H1 (cell line): Measurements from ENCODE around the gene ROS1. TPM values are rescaled to one million over a fixed set of nuclear protein-coding genes. Genes with fewer than 3 reads are reported as not detected.
A peak's percentile ranks its signal among the peaks of the same experiment; 100 is the strongest.

Experiments used
- CTCF ChIA-PET: fragments of 300-600 bp; sonication (Branson Sonifier 250); formaldehyde crosslinking; loops from one replicate; lab custom pipeline; 2021; ENCODE audit not compliant: partially characterized antibody; lab: Charles Lee
- POLR2A ChIA-PET: fragments of 300-600 bp; sonication (Branson Sonifier 250); formaldehyde crosslinking; loops from one replicate; lab custom pipeline; 2021; ENCODE audit warnings: inconsistent platforms; ENCODE audit not compliant: partially characterized antibody; lab: Charles Lee
- DNase-seq, 2 experiments: peaks; one replicate each; pipeline versions ENCODE4 v3.0.0 to v3.0.0-alpha.2; 2010 to 2022; ENCODE audit warnings: low spot score in 2 of 2, low read depth in 1 of 2, mixed read lengths in 1 of 2
- FAIRE-seq: peaks from 2 replicates; lab custom pipeline; 2011; peaks lifted over from hg19 to GRCh38; lab: Jason Lieb, UNC
- H2AFZ ChIP-seq: 2 replicates; pipeline ENCODE4 v1.8.1; 2012; ENCODE audit warnings: low read length, inconsistent platforms
- H2AK5ac ChIP-seq: 2 replicates; pipeline ENCODE4 v1.6.1; 2013; ENCODE audit warnings: low read depth, low read length
- H2BK120ac ChIP-seq: replicated peaks from 2 replicates; pipeline ENCODE3; 2013; ENCODE audit warnings: low read depth, low read length, inconsistent platforms
- H2BK12ac ChIP-seq: 2 replicates; pipeline ENCODE4 v1.6.1; 2013; ENCODE audit warnings: low read depth, low read length
- H2BK15ac ChIP-seq: 2 replicates; pipeline ENCODE4 v1.6.1; 2013; ENCODE audit warnings: low read length
- H2BK20ac ChIP-seq: 2 replicates; pipeline ENCODE4 v1.6.1; 2013; ENCODE audit warnings: low read length
- H2BK5ac ChIP-seq: 2 replicates; pipeline ENCODE4 v1.6.1; 2013; ENCODE audit warnings: low read depth, low read length
- H3K14ac ChIP-seq: 2 replicates; pipeline ENCODE4 v1.6.1; 2013; ENCODE audit warnings: inconsistent platforms; ENCODE audit not compliant: insufficient read length
- H3K18ac ChIP-seq: 2 replicates; pipeline ENCODE4 v1.6.1; 2013; ENCODE audit warnings: low read length; ENCODE audit errors: extremely low read depth
- H3K23ac ChIP-seq: 2 replicates; pipeline ENCODE4 v1.6.1; 2013; ENCODE audit warnings: inconsistent platforms; ENCODE audit not compliant: insufficient read length
- H3K23me2 ChIP-seq: 2 replicates; pipeline ENCODE4 v1.6.1; 2013; ENCODE audit warnings: low read depth, low read length
- H3K27ac ChIP-seq: 2 replicates; pipeline ENCODE4 v1.6.1; 2011; ENCODE audit warnings: low read depth, low read length, inconsistent platforms
- H3K27me3 ChIP-seq, 4 experiments: replicated peaks in 1 of 4; 1 replicate in 1 of 4; 2 replicates in 3 of 4; pipeline versions ENCODE4 v1.6.1 to v1.8.1; 2011 to 2013; ENCODE audit warnings: low read length in 3 of 4, mild to moderate bottlenecking in 3 of 4, inconsistent platforms in 2 of 4, mixed read lengths in 2 of 4, moderate library complexity in 1 of 4; ENCODE audit not compliant: control insufficient read depth in 3 of 4, insufficient read depth in 3 of 4; ENCODE audit errors: extremely low read depth in 1 of 4
- H3K36me3 ChIP-seq, 4 experiments: 2 replicates each; pipeline versions ENCODE4 v1.6.1 to v1.8.1; 2011 to 2013; ENCODE audit warnings: mild to moderate bottlenecking in 4 of 4, low read length in 3 of 4, moderate library complexity in 2 of 4, control low read depth in 1 of 4, inconsistent platforms in 1 of 4; ENCODE audit not compliant: insufficient read depth in 4 of 4, control insufficient read depth in 2 of 4
- H3K4ac ChIP-seq: replicated peaks from 2 replicates; pipeline ENCODE3; 2013; ENCODE audit warnings: low read length, low read depth, mixed read lengths, inconsistent platforms; ENCODE audit not compliant: insufficient read length
- H3K4me1 ChIP-seq, 4 experiments: replicated peaks in 1 of 4; 1 replicate in 1 of 4; 2 replicates in 3 of 4; pipeline versions ENCODE4 v1.6.1 to v1.8.1; 2011 to 2013; ENCODE audit warnings: low read length in 3 of 4, inconsistent platforms in 2 of 4, mixed read lengths in 1 of 4; ENCODE audit not compliant: insufficient read depth in 4 of 4, control insufficient read depth in 3 of 4
- H3K4me2 ChIP-seq, 2 experiments: 2 replicates each; pipeline versions ENCODE4 v1.6.1 to v1.8.1; 2011 to 2013; ENCODE audit warnings: low read depth in 2 of 2, low read length in 2 of 2, control low read depth in 1 of 2, inconsistent platforms in 1 of 2, mild to moderate bottlenecking in 1 of 2; ENCODE audit not compliant: insufficient read depth in 1 of 2
- H3K4me3 ChIP-seq, 4 experiments: fragments of 200-600, 300-600 bp in 1 of 4; sonication (generic), shearing (Covaris generic), sonication (Bioruptor Twin) in 1 of 4; 2 replicates each; pipeline versions ENCODE4 v1.5.1 to v1.8.1; 2011 to 2016; ENCODE audit warnings: low read length in 4 of 4, low read depth in 3 of 4, control low read depth in 2 of 4, inconsistent platforms in 2 of 4, mild to moderate bottlenecking in 2 of 4, mixed read lengths in 1 of 4, moderate library complexity in 1 of 4; ENCODE audit not compliant: insufficient read depth in 2 of 4; ENCODE audit errors: extremely low read depth in 1 of 4
- H3K56ac ChIP-seq: replicated peaks from 2 replicates; pipeline ENCODE3; 2013; ENCODE audit warnings: low read depth, mild to moderate bottlenecking, mixed read lengths, low read length, inconsistent platforms; ENCODE audit not compliant: insufficient read length
- H3K79me1 ChIP-seq: 2 replicates; pipeline ENCODE4 v1.6.1; 2013; ENCODE audit warnings: low read depth, low read length, control low read depth
- H3K79me2 ChIP-seq, 2 experiments: 2 replicates each; pipeline versions ENCODE4 v1.6.1 to v1.8.1; 2012 to 2013; ENCODE audit warnings: low read length in 2 of 2, mild to moderate bottlenecking in 2 of 2, inconsistent platforms in 1 of 2; ENCODE audit not compliant: insufficient read depth in 2 of 2, control insufficient read depth in 1 of 2
- H3K9ac ChIP-seq, 4 experiments: replicated peaks in 1 of 4; 1 replicate in 1 of 4; 2 replicates in 3 of 4; pipeline versions ENCODE4 v1.6.1 to v1.8.1; 2011 to 2013; ENCODE audit warnings: low read depth in 3 of 4, low read length in 3 of 4, control low read depth in 2 of 4, mild to moderate bottlenecking in 2 of 4, moderate library complexity in 2 of 4, inconsistent platforms in 1 of 4; ENCODE audit errors: extremely low read depth in 1 of 4
- H3K9me3 ChIP-seq, 2 experiments: 2 replicates each; pipeline versions ENCODE4 v1.6.1 to v1.8.1; 2012 to 2013; ENCODE audit warnings: mild to moderate bottlenecking in 2 of 2, moderate library complexity in 2 of 2, control low read depth in 1 of 2, inconsistent platforms in 1 of 2, low read depth in 1 of 2, low read length in 1 of 2, mixed read lengths in 1 of 2; ENCODE audit not compliant: insufficient read depth in 2 of 2
- H4K20me1 ChIP-seq, 2 experiments: replicated peaks in 1 of 2; 2 replicates each; pipeline versions ENCODE3 to v1.8.1; 2011 to 2013; ENCODE audit warnings: inconsistent platforms in 2 of 2, low read length in 2 of 2, mild to moderate bottlenecking in 1 of 2; ENCODE audit not compliant: insufficient read depth in 2 of 2, control insufficient read depth in 1 of 2
- H4K5ac ChIP-seq: 2 replicates; pipeline ENCODE4 v1.6.1; 2013; ENCODE audit warnings: low read length, low read depth, mixed read lengths, inconsistent platforms; ENCODE audit not compliant: insufficient read length
- H4K8ac ChIP-seq: 2 replicates; pipeline ENCODE4 v1.8.0; 2013; ENCODE audit warnings: mild to moderate bottlenecking, moderate library complexity, low read length, inconsistent platforms; ENCODE audit not compliant: insufficient read depth; ENCODE audit errors: extremely low read depth
- H4K91ac ChIP-seq: replicated peaks from 2 replicates; pipeline ENCODE3; 2013; ENCODE audit warnings: low read length, mixed read lengths, inconsistent platforms; ENCODE audit not compliant: insufficient read length
- CBX5 ChIP-seq: fragments of 300-800, 300-1000 bp; sonication (generic); IDR thresholded peaks from 2 replicates; pipeline ENCODE4 v1.7.1; 2016; ENCODE audit warnings: antibody characterized with exemption, low read length, low read depth
- CHD1 ChIP-seq: IDR thresholded peaks from 2 replicates; pipeline ENCODE4 v1.6.1; 2012; ENCODE audit warnings: low read depth, low read length, improper control_type of control experiment
- EZH2 ChIP-seq: fragments of 200-600 bp; sonication (generic); IDR thresholded peaks from 2 replicates; pipeline ENCODE4 v1.7.1; 2012; ENCODE audit warnings: low read depth, mild to moderate bottlenecking, moderate library complexity, low read length, inconsistent platforms; ENCODE audit not compliant: severe bottlenecking
- RNF2 ChIP-seq: fragments of 200-900, 300-1000 bp; sonication (generic); IDR thresholded peaks from 2 replicates; pipeline ENCODE4 v1.7.1; 2016; ENCODE audit warnings: borderline replicate concordance, low read depth, mild to moderate bottlenecking, antibody characterized with exemption, low read length; ENCODE audit not compliant: poor library complexity, severe bottlenecking; ENCODE audit errors: missing control alignments
- RXRA ChIP-seq: IDR thresholded peaks from 2 replicates; pipeline ENCODE4 v1.6.1; 2011; ENCODE audit warnings: low read depth, mild to moderate bottlenecking, low read length, moderate library complexity; ENCODE audit not compliant: insufficient read depth
- SIN3A ChIP-seq, 2 experiments: IDR thresholded peaks in 1 of 2; conservative IDR thresholded peaks in 1 of 2; 2 replicates each; pipeline ENCODE4 v1.6.1; 2011 to 2012; ENCODE audit warnings: low read length in 2 of 2, improper control_type of control experiment in 1 of 2, low read depth in 1 of 2, mild to moderate bottlenecking in 1 of 2
- SUZ12 ChIP-seq: fragments of 200-600 bp; sonication (generic); IDR thresholded peaks from 2 replicates; pipeline ENCODE4 v1.6.1; 2012; ENCODE audit warnings: mild to moderate bottlenecking, inconsistent platforms, low read length, moderate library complexity, mixed read lengths
- WGBS, 2 experiments: shearing (Covaris generic) in 1 of 2; methylation state at CpG; one replicate each; pipeline versions ENCODE4 v1.1.6 to v1.1.7; 2013 to 2015; ENCODE audit warnings: low lambda C conversion rate in 2 of 2, mixed read lengths in 2 of 2, inconsistent platforms in 1 of 2, low coverage in 1 of 2, missing lambda C conversion rate in 1 of 2; ENCODE audit not compliant: insufficient replicate concordance in 2 of 2, insufficient coverage in 1 of 2, insufficient read length in 1 of 2; ENCODE audit errors: extremely low coverage in 1 of 2, missing lambda C conversion rate in 1 of 2; 5-methylcytosine and 5-hydroxymethylcytosine counted together
- polyA plus RNA-seq, 7 experiments: library from polyadenylated mRNA; depleted of rRNA in 3 of 7; stranded (reverse) in 5 of 7; unstranded in 2 of 7; fragments of >200 nt in 5 of 7; fragments of 200-250 nt in 2 of 7; gene quantifications; 1 replicate in 5 of 7; 2 replicates in 1 of 7; 4 replicates in 1 of 7; pipeline versions ENCODE4 v1.2.1 to v1.2.3, GENCODE V29; 2011 to 2013; ENCODE audit warnings: missing spikeins in 2 of 7, mixed read lengths in 2 of 7
- total RNA-seq: library from RNA; stranded (reverse); fragmentation: NEBNext Ultra II Directional; extraction: Animal tissue kit (Norgen Biotek cat#: 25700); gene quantifications from 2 replicates; pipeline ENCODE4 v1.2.1, GENCODE V29; 2021
- TF ChIP-seq, protein P1 (sequence below): IDR thresholded peaks from 2 replicates; pipeline ENCODE4 v1.6.1; 2012; ENCODE audit warnings: inconsistent platforms
- TF ChIP-seq, protein P2 (sequence below): IDR thresholded peaks from 2 replicates; pipeline ENCODE4 v1.6.1; 2012; ENCODE audit warnings: inconsistent platforms

ROS1 gene
- total and polyA plus RNA-seq, 2 of the 8 experiments (the other 6 are each of a cell fraction or from before 2014, with no cell fraction given): not detected

DNA sequence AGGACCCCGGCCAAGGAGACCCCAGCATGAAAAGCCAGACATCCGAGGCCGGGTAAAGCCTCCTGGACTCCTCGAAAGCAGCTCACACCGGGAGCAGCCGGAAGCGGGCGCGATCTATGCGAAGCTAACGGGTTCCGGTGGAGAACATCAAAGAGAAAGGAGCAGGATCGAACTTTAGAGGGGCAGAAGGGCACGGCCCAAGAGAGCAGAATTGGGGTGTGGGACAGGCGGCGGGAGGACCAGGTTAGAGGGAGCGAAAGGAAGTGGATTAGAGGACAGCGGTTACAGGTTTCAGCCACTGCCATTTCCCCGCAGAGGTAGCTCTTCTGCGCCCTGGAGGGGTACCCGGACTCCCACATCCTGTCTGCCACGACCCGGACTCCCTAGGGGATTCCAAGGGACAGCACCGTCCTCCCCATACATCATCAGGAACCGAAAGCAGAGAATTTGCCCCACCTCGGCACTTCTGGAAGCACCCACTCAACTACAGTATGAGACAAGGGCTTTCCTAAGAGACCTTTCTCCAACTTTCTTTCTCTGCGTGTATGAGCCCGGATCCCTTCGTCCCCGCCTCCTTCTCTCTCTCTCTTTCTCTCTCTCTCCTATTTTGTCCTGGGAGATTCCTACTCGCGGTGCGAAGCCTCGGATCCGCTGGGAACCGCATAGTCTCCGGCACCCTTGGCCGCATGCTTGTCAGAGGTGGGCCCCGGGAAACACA lies 160.9 kb downstream of the ROS1 start:
- no peak for FAIRE-seq
- H3K4me3 ChIP-seq: peak overlapping the region; percentile 53 to 64 (median 61)
- H3K18ac ChIP-seq: no peak overlapping the region
- no peak overlapping the region for H3K9ac ChIP-seq
- no peaks in the 10 kb centered on the region for H3K79me1 ChIP-seq
- H4K91ac ChIP-seq: no peak overlapping the region
- no peak overlapping the region for H2BK12ac ChIP-seq
- no peak overlapping the region for H2BK120ac ChIP-seq
- H3K36me3 ChIP-seq: no peaks in the 10 kb centered on the region
- no peaks in the 10 kb centered on the region; a peak in 1 of 4 replicates for H3K9me3 ChIP-seq
- peak overlapping the region; percentile 89 to 90 for H3K4me2 ChIP-seq
- H2BK5ac ChIP-seq: no peak overlapping the region
- peaks cover 68 to 83% (median 77%) of the 10 kb centered on the region in 4 experiments for H3K27me3 ChIP-seq
- peaks cover 14% of the 10 kb centered on the region; the same call in 1 of the 2 replicates for H3K23me2 ChIP-seq
- ChIA-PET POLR2A (interaction anchor here (1.2 kb wide), 1 partner anchor 11 kb away, joined by 3 read pairs; no protein-coding TSS in a partner anchor), CTCF (interaction anchor here (0.6 to 1.4 kb wide), 5 partner anchors 29 to 290 kb away, joined by 3 to 5 read pairs (median 3); no protein-coding TSS in a partner anchor)
- no peak overlapping the region for H2BK15ac ChIP-seq
- DNase-seq: peak in 1 of 2 experiments; percentile 67
- WGBS, 2 experiments: 2% methylated on average over 28 of the region's 39 CpGs; no CpG with 5 or more reads in 1 of the 2 experiments
- H3K79me2 ChIP-seq: no peaks in the 10 kb centered on the region
- H3K23ac ChIP-seq: no peak overlapping the region
- peak overlapping the region; percentile 76 for H4K8ac ChIP-seq
- no peak overlapping the region for H3K14ac ChIP-seq
- peaks cover 2 to 11% of the 10 kb centered on the region in 2 experiments for H4K20me1 ChIP-seq
- H3K4ac ChIP-seq: no peak overlapping the region
- peaks cover 3 to 17% (median 7%) of the 10 kb centered on the region in 4 experiments; a peak in 6 of 7 replicates for H3K4me1 ChIP-seq
- peak overlapping the region; percentile 28; the same call in 1 of the 2 replicates for H2AFZ ChIP-seq
- H4K5ac ChIP-seq: no peak overlapping the region
- H3K56ac ChIP-seq: no peak overlapping the region
- no peak overlapping the region for H2BK20ac ChIP-seq
- H2AK5ac ChIP-seq: no peak overlapping the region
- no peak overlapping the region for H3K27ac ChIP-seq
- TF ChIP-seq, protein P1, sequence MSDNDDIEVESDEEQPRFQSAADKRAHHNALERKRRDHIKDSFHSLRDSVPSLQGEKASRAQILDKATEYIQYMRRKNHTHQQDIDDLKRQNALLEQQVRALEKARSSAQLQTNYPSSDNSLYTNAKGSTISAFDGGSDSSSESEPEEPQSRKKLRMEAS: peak; percentile 77
- TF ChIP-seq RXRA (no peak), EZH2 (peak; percentile 81), RNF2 (peak; percentile 87), SUZ12 (peak; percentile 71), CHD1 (no peak), CBX5 (no peak), SIN3A (conservative IDR thresholded peaks at IDR 0.05 in 1 of 2, IDR thresholded peaks at IDR 0.05 in 1 of 2; ENCODE audit: low read depth in 1 of 2, low read length in 2 of 2) (peak in 1 of 2 experiments; percentile 45; a peak in 1 of 4 replicates)
- TF ChIP-seq, protein P2, sequence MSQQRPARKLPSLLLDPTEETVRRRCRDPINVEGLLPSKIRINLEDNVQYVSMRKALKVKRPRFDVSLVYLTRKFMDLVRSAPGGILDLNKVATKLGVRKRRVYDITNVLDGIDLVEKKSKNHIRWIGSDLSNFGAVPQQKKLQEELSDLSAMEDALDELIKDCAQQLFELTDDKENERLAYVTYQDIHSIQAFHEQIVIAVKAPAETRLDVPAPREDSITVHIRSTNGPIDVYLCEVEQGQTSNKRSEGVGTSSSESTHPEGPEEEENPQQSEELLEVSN: peak; percentile 72
